ENCODE results near the gene MCRS1.
"Not testable (repeated sequence)": the region's sequence is repeated elsewhere in the genome, so short reads cannot be mapped to it uniquely, and the experiment has no call there.

MCRS1 gene

GRCh38 chr12:49539406-49540228, 28.3 kb downstream of the MCRS1 start:
- no peak for FAIRE-seq

- no peak for FAIRE-seq
Observed at GRCh38 chr12:49538510-49539403, 29.2 kb downstream of the MCRS1 start, which contains the start of gene KCNH3. Gene KCNH3, plus strand, starts transcription at chr12:49539030. Its CDS starts 387 bp downstream, at chr12:49539417.

GRCh38 chr12:49537752-49538509, 30.0 kb downstream of the MCRS1 start:
- FAIRE-seq = no peak

GRCh38 chr12:49537231-49537751, 30.7 kb downstream of the MCRS1 start:
- FAIRE-seq = no peak

GRCh38 chr12:49536526-49537071, 31.3 kb downstream of the MCRS1 start:
- no peak for FAIRE-seq

GRCh38 chr12:49535921-49536525, 31.9 kb downstream of the MCRS1 start:
- FAIRE-seq = no peak

GRCh38 chr12:49534731-49535278, 33.1 kb downstream of the MCRS1 start:
- FAIRE-seq = no peak

- not testable (repeated sequence) for FAIRE-seq
Observed at GRCh38 chr12:49534122-49534521, 33.8 kb downstream of the MCRS1 start.

- no peak for FAIRE-seq
Observed at GRCh38 chr12:49533331-49533730, 34.6 kb downstream of the MCRS1 start.

- no peak for FAIRE-seq
Observed at GRCh38 chr12:49531745-49532144, 36.2 kb downstream of the MCRS1 start.

GRCh38 chr12:49529414-49529813, 38.5 kb downstream of the MCRS1 start:
- FAIRE-seq = no peak

GRCh38 chr12:49527361-49528130, 40.4 kb downstream of the MCRS1 start:
- no peak for FAIRE-seq

- no peak for FAIRE-seq
Observed at GRCh38 chr12:49525942-49526341, 42.0 kb downstream of the MCRS1 start.

GRCh38 chr12:49524660-49525324, 43.1 kb downstream of the MCRS1 start:
- no peak for FAIRE-seq

- FAIRE-seq = no peak
Observed at GRCh38 chr12:49521389-49521788, 46.6 kb downstream of the MCRS1 start.

- FAIRE-seq = no peak
Observed at GRCh38 chr12:49519574-49519936, 48.4 kb downstream of the MCRS1 start.

GRCh38 chr12:49518914-49519573, 48.9 kb downstream of the MCRS1 start:
- no peak for FAIRE-seq

- FAIRE-seq = no peak
Observed at GRCh38 chr12:49515266-49515665, 52.7 kb downstream of the MCRS1 start.

- FAIRE-seq = no peak
Observed at GRCh38 chr12:49512546-49512945, 55.4 kb downstream of the MCRS1 start.

GRCh38 chr12:49511410-49511809, 56.5 kb downstream of the MCRS1 start:
- no peak for FAIRE-seq
